ENCODE results near the gene LRRC14B.

GRCh38 chr5:157126-157715 lies 34.1 kb upstream of the LRRC14B start:
- TF ChIP-seq CTCF (IDR thresholded peaks at IDR 0.05) = no peak
- no peak for TF ChIP-seq POLR2A (IDR thresholded peaks at IDR 0.05)
- TF ChIP-seq POLR2AphosphoS5 (IDR thresholded peaks at IDR 0.05) = no peak
- TF ChIP-seq EP300 (IDR thresholded peaks at IDR 0.05) = no peak
